NCI-H146 treated with DMSO at 0.1 percent for 48 hours (cell line): ENCODE measurements around the gene SLC25A5.
"Not testable (repeated sequence)": the region's sequence is repeated elsewhere in the genome, so short reads cannot be mapped to it uniquely, and the experiment has no call there.

Source experiments
- DNase-seq: peaks from one replicate; lab custom pipeline; 2025; ENCODE audit not compliant: unreplicated experiment; lab: John Stamatoyannopoulos, UW

Gene SLC25A5

DNA sequence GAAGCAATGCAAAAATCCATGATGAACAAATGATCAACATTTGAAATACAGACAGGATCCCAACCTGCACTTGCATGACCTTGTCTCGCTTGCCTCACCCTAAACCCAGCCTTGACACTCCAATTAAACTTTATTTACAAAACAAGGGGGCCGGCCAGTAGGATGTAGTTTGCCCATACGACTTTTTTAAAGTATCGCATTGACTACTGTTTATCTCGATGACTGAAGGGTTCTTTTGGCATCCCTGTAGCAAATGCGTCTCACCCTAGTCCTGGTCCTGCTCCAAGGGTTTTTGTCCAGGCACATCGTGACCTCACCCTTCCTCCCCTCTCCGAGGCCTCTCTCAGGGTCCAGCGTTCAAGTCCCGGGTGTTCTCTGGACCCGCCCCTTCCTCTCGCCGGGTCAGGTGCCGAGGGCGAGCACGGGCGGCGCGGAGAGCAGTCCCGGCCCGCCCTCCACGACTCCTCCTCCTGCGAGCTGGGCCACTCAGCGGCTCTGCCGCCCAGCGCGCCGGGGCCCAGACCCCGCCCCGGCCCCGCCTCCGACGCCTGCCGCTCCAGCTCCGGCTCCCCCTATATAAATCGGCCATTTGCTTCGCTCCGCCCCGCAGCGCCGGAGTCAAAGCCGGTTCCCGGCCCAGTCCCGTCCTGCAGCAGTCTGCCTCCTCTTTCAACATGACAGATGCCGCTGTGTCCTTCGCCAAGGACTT lies at the start of gene SLC25A5:
Gene SLC25A5 (plus strand): TSS at position 603 of the 709 bp plus-strand sequence. CDS start 72 bp downstream, at position 675.
- peak; percentile 59 for DNase-seq

DNA sequence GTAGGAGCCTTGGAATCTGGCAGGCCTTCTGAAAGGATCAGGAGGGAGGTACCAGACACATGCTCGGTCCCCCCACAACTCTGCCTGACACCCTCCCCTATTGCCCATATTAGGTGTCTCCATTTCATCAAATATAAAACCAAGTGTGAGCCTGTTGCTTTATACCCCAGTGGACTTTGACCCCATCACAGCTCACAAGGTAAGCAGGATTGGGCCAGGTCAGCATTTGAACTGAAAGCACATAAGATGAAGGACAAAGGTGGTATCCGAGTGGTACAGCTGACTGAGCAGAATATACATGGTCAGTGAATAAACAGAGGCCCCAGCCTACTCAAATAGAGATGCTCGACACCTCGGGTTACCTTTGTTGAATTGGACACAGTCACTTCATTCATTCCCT lies 49.1 kb upstream of the SLC25A5 start:
- no peak for DNase-seq

GRCh38 chrX:119419898-119420297 lies 48.3 kb upstream of the SLC25A5 start:
- DNase-seq: no peak

DNA sequence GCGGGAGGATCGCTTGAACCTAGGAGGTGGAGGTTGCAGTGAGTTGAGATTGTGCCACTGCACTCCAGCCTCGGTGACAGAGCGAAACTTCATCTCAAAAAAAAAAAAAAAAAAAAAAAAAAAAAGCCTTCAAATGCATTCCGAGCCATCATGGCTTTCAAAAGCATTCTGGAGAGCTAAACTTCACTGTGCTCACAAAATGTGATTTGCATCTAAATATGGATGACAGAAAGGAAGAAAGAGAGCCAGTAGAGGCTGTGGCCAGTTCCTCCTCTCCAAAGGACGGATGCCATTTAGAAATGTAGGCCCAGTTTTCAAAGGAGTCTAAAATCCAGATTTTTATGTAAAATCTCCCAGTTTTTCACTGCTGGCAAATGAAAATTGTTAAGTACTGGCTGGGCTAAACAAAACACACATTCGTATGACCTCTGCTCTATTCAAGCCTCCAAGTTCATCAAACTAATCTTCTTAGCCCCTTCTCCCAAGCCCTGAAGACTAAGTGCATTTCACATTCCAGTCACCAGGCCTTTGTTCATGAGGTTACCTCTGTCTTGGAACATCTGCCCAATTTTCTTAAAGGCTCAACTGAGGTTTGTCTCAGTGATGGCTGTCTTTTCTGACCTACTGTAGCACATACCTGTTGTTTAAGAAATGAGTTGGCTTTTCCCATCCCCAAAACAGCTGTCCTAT lies 47.1 kb upstream of the SLC25A5 start:
- no peak for DNase-seq

GRCh38 chrX:119423631-119424030 lies 44.6 kb upstream of the SLC25A5 start:
- no peak for DNase-seq

DNA sequence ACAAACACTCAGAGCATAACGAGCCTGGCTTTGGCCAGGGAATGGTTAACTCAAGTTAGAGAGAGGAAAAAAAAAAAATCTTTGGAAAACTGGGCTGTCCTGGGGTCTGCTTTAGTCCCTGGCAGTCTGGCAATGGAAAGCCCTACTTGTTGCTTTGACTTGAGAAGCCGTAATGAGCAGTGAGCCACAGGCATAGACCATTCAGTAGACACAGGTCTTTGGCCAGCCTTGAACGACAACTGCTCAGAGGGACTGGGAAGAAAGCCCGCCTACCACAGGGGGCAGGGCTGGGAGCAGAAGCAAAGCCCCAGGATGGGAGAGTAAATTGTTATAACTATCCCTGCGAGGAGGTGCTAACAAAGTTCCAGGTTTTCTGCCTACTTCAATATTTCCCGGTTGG lies 43.2 kb upstream of the SLC25A5 start:
- DNase-seq: no peak

- no peak for DNase-seq
Observed at GRCh38 chrX:119427024-119427794, 41.0 kb upstream of the SLC25A5 start.

GRCh38 chrX:119427795-119428185 lies 40.5 kb upstream of the SLC25A5 start:
- DNase-seq: no peak

- no peak for DNase-seq
Observed at GRCh38 chrX:119429471-119429870, 38.8 kb upstream of the SLC25A5 start.

- DNase-seq: not testable (repeated sequence)
Observed at GRCh38 chrX:119441295-119441694, 26.9 kb upstream of the SLC25A5 start.

- no peak for DNase-seq
Observed at GRCh38 chrX:119442286-119442685, 26.0 kb upstream of the SLC25A5 start.

- DNase-seq: no peak
Observed at GRCh38 chrX:119453202-119453601, 15.0 kb upstream of the SLC25A5 start.

DNA sequence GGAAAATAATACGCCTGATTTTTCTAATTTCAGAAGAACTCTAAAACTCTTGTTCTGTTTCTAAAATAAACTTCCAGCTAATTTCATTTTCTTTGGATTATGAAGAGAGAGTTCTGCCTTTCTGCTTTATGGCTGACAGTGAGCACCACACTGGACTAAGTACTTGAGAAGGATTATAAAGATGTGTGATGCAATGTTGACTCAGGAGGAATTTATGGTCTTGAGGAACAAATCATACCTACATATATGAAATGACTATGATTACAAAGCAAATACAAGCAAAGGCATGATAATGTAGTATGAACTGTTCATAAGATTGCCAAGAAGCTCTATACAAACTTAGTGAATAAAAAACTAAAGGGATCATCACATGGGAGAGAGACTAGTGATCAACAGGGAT lies 13.0 kb upstream of the SLC25A5 start:
- no peak for DNase-seq

- no peak for DNase-seq
Observed at GRCh38 chrX:119459181-119459580, 9.1 kb upstream of the SLC25A5 start.

- DNase-seq: no peak
Observed at GRCh38 chrX:119465555-119465954, 2.7 kb upstream of the SLC25A5 start.

- no peak for DNase-seq
Observed at GRCh38 chrX:119466970-119467369, 1.3 kb upstream of the SLC25A5 start.

- DNase-seq: no peak
Observed at GRCh38 chrX:119467433-119467832, 811 bp upstream of the SLC25A5 start.

- DNase-seq: peak; percentile 45
Observed at GRCh38 chrX:119468551-119469312, 488 bp downstream of the SLC25A5 start.

- DNase-seq: no peak
Observed at GRCh38 chrX:119469313-119469635, 1.0 kb downstream of the SLC25A5 start.

DNA sequence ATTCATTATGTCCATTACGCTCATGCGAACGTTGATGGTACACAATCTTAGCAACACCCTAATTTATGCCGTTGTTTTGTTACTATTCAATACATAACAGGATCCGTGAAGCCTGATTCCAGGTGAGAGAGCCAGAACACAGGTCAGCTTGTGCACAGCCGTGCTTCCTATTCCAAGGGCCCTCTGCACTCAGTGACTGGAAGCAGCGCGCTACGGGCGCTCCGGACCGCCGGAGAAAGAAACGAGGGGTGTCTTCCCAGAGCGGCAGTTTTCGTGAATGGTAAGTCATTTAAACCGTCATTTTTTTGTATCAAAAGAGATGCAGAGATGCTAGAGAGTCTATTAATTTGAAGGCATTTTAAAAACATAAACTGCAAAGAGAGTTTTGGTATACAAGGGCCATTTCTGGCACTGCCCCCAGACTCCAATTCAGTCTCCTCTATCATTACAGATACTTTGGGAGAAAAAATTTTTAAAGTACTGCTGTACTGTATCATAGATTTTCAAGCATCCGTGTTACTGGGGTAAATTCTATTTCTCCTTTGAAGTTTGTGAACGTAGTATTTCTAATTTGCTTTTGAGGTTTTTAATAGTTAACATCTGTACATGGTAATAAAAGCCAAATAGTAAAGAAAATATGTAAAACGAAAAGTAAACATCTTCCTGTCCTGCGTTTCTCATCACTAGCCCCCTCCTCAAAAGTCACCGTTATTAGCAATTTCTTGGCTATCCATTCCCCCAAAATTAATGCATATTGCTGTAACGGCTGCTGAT lies 6.6 kb downstream of the SLC25A5 start:
- DNase-seq: no peak
